Right lobe of liver (tissue), 4 donors: Measurements from ENCODE around the gene PALM3.

Experiments used
- CTCF ChIP-seq, 4 donors: fragments of 200-600 bp in 3 of 4; fragments of 450-650 bp in 1 of 4; IDR thresholded peaks; one replicate each; pipeline versions ENCODE4 v1.5.1 to v1.8.0; 2016 to 2022; ENCODE audit warnings: antibody characterized with exemption in 4 of 4, mild to moderate bottlenecking in 2 of 4
- POLR2A ChIP-seq: fragments of 450-650 bp; IDR thresholded peaks from one replicate; pipeline ENCODE4 v1.6.1; 2017; ENCODE audit warnings: antibody characterized with exemption, mild to moderate bottlenecking
- donor health status: DM: no; HTN: no; CAD: no.
- donor health status: DM: no; HTN: no; CAD: no.
- donor health status: DM: no; HTN: yes; CAD: no.

DNA sequence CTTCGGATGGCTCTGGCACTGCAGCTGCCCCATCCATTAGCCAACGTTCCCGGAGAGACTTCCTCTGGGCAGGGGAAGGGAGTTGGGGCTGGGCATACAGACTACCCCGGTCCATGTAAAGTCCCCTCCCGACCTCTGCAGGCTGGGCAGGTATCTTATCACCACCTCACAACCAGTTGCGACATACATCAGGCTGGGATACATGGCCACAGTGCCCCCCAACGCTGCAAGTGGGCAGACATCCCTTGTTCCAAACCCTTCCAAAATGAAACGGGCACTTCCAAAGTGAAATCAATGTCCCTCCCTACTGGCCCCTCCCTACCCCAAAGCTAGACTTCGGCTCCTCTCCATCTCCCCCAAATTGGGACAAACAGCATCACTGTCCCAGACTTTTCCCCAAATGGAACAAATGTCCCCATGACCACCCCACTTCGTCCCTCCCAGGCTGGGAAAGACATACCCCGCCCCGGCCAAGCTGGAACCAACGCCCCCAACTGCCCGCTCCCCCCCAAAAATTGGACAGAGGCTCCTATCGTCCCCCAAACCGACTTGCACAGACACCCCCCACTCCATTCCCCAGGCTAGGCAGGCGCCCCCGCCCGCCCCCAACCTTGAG, 5.0 kb downstream of the PALM3 start:
- no peak for TF ChIP-seq CTCF (IDR thresholded peaks at IDR 0.05)
- no peak for TF ChIP-seq POLR2A
